22Rv1 (cell line): ENCODE results near the gene SERP2.

Experiments
- H3K27ac ChIP-seq: fragments of 450-650 bp; 2 replicates; pipeline ENCODE4 v1.5.1; 2017
- CTCF ChIP-seq: fragments of 450-650 bp; IDR thresholded peaks from 2 replicates; pipeline ENCODE4 v1.5.1; 2017; ENCODE audit warnings: mild to moderate bottlenecking
- ZFX ChIP-seq: fragments of 450-650 bp; IDR thresholded peaks from 2 replicates; pipeline ENCODE4 v1.6.1; 2017; ENCODE audit warnings: antibody characterized with exemption, borderline replicate concordance

Gene SERP2

GRCh38 chr13:44355621-44356020, 18.0 kb upstream of the SERP2 start:
- TF ChIP-seq CTCF (no peak), ZFX (no peak)
- H3K27ac ChIP-seq, result no peak overlapping the region; the same call in 1 of the 2 replicates

GRCh38 chr13:44359983-44360375, 13.6 kb upstream of the SERP2 start:
- no peak overlapping the region for H3K27ac ChIP-seq
- TF ChIP-seq ZFX (no peak), CTCF (no peak)

- no peak for TF ChIP-seq CTCF
- no peak for TF ChIP-seq ZFX
- H3K27ac ChIP-seq, result no peak overlapping the region
These were observed 11.1 kb upstream of the SERP2 start for GRCh38 chr13:44362394-44363040.

- H3K27ac ChIP-seq, result no peak overlapping the region
- TF ChIP-seq CTCF (no peak), ZFX (no peak)
These were observed 9.8 kb upstream of the SERP2 start for GRCh38 chr13:44363631-44364344.

- H3K27ac ChIP-seq, result no peak overlapping the region
- no peak for TF ChIP-seq ZFX
- TF ChIP-seq CTCF, result no peak
These were observed 9.2 kb upstream of the SERP2 start for GRCh38 chr13:44364345-44365000.

GRCh38 chr13:44365008-44365407, 8.6 kb upstream of the SERP2 start:
- no peak for TF ChIP-seq ZFX
- no peak for TF ChIP-seq CTCF
- H3K27ac ChIP-seq, result no peak overlapping the region

- no peak overlapping the region for H3K27ac ChIP-seq
- TF ChIP-seq CTCF (no peak), ZFX (no peak)
These were observed 7.7 kb upstream of the SERP2 start for GRCh38 chr13:44365899-44366298.
